HG02840 (cell line): Measurements from ENCODE around the gene GPAT2.
"Not testable (repeated sequence)": the region's sequence is repeated elsewhere in the genome, so short reads cannot be mapped to it uniquely, and the experiment has no call there.

Experiments used
- ATAC-seq: cut with Tn5 transposase; IDR thresholded peaks from one replicate; pipeline ENCODE4 v1.9.1; 2021; ENCODE audit warnings: mild to moderate bottlenecking, moderate library complexity, moderate number of reproducible peaks; ENCODE audit not compliant: unreplicated experiment, low FRiP score

The GPAT2 gene

DNA sequence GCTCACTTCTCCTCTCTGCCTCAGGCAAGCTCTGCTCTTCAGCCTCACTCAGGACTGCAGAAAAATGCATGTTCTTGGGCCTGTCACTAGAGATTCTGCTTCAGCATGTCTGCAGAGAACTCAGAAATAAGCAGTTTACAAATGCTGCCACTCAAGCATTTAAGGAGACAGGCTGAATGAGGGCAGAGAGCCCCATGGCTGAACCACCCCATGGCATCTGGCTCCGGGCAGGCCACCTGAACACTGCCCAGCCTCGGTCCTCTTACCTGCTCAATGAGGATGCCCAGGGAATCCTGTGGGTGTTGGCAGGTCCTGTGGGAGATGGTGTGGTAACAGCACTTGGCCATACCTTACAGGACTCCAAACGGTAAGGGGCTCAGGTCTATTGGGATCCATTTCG lies 31.2 kb upstream of the GPAT2 start:
- ATAC-seq = not testable (repeated sequence)

DNA sequence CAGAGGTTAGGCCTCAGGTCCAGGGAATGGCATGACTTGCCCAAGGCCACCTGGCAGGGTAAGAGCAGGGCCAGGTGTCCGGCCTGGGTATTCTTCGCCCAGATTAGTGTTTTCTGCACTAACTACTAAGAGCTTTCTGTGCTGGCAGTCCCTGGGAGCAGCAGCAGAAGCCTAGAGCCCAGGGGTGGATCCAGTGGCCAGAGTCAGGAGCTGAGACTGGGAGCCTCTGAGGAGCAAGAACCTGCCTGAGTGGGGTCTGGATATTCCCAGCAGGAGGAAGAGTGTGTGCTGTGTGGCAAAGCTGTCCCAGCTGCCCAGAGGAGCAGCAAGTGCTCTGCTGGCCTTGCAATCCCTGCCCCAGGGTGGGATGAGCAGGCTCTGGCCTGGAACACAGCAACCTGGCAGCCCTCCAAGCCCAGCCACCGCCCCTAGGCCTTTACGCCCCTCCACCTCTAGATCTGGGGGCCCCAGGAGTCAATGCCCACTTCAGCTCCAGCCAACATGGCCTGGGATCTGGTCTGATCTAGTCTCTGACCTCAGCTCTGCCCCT lies 30.7 kb upstream of the GPAT2 start:
- ATAC-seq = no peak

DNA sequence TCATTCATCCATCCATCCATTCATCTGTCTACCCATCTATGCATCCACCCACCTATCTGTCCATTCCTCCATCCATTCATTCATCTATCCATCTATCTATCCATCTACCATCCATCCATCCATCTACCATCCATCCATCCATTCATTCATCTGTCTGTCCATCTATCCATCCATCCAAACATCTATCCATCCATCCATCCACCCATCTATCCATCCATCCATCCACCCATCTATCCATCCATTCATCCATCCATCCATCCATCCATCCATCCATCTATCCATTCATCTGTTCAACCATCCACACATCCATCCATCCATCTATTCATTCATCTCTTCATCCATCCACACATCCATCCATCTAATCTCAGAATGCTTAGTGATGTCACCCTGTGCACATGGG lies 30.0 kb upstream of the GPAT2 start:
- ATAC-seq = not testable (repeated sequence)

DNA sequence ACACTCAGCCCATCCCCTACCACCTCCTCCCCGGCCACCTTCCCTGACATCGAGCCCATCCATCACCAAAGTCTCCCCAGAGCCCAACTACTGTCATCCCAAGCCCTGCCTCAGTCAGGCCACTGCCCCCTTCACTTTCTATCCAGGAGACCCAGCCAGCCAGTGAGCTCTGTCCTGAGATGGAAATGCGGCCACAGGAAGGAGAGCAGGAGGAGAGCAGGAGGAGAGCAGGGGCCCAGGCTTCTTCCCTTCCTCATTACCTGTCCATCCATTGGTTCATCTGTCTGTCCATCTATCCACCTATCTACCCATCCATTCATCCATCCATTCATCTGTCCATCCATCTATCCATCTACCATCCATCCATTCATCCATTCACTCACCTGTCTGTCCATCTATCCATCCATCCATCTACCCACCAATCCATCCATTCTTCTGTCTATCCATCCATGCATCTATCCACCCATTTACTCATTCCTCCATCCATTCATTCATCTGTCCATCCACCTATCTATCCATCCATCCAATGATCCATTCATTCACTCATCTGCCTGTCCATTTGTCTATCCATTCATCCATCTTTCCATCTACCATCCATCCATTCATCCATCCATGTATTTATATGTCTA lies 29.4 kb upstream of the GPAT2 start:
- ATAC-seq = not testable (repeated sequence)

DNA sequence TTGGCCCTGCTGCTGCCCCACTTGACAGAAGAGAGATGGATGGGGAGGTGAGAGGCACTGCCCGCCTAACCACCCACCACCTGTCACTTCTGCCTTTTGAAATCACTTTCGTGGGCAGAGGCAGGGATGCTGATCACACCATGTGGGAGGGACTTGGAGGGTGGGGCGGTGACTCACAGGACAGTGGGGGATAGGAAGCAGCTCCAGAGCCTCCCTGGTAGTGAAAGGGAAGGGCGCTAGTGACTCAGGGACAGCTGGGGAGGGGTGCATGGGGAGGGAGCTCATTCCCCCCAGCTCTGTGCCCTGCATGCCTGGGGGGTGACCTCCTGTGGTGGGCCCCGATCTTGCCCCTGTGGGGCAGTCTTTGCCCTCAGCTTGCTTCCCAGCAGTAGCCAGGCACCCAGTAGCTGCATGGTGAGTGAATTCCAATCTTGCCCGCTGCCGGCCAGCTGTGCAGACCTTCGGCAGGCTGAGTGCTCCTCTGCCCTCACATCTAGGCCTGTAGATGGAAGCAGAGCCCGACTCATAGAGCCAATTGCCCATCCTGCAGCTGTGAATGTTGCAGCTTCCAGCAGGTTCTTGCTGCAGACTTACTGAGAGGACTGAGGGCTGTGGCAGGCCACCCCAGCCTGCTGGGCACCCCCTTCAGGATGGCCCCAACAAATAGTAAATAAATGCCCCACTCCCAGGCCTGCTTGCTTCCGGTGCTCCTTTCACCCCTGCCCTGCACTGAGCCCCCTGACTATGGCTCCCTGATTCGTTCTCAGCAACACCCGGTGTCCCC lies 28.6 kb upstream of the GPAT2 start:
- not testable (repeated sequence) for ATAC-seq

DNA sequence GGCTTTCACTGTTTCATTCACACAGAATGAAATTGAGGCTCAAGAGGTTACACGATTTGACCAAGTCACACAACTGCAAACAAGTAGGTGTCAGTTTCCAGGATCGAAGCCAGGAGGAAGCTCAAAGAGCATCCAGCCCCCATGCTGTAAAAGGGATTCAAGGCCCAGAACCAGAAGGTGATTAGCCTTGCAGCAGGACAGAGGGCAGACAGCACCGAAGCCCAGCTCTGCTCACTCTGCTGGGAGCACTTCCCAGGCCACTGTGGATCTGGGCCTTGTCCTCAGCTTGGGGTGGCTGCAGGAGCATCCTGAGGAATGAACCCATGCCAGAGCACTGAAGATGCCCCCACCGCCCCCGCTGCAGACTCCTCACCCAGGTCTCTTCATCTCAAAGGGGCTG lies 27.8 kb upstream of the GPAT2 start:
- ATAC-seq = not testable (repeated sequence)

DNA sequence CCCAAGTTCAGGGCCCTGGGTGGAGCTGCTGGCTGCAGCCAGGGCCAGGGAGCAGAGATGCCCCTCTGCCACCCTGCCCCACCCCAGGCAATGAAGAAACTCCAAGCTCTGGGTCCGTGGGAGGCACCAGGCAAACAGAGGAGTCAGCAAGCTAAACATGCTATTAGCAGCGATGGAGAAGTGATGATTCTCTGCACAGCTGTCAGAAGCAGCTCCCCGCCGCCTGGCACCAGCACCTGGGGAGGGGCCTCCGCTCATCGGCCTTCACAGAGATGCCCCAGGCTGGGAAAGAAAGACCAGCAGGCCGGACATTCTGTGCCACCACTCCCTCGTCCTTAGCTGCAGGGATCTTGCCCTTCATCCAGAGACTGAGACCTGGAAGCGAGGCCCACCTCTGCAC lies 27.2 kb upstream of the GPAT2 start:
- not testable (repeated sequence) for ATAC-seq

DNA sequence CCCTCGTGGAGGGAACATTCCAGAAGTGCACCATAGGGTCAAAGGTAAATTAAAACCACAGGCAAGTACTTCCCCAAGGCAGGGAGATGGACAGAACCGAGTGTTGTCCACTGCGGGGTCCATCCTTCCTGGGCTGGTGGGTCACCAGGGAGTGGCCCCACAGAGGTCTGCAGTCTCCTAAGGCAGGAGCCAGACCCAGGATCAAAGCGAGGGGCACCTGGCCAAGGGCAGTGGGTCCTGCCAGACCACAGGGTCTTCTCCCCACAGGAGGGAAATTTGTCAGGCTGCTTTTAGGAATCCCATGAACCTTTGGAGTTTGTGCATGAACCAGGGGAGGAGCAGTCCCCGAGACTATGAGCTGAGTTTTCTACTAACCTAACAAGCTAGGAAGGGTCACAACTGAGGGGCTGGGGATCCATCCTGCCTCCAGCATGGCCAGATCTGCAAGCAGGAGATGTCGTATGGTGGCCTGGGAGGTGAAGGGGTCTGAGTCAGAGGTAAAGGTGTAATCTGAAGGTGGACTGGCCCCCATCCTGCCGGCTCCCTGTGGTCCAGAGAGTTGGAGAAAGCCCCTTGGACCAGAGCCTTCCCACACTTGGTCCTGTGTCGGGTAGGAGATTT lies 26.6 kb upstream of the GPAT2 start:
- not testable (repeated sequence) for ATAC-seq

DNA sequence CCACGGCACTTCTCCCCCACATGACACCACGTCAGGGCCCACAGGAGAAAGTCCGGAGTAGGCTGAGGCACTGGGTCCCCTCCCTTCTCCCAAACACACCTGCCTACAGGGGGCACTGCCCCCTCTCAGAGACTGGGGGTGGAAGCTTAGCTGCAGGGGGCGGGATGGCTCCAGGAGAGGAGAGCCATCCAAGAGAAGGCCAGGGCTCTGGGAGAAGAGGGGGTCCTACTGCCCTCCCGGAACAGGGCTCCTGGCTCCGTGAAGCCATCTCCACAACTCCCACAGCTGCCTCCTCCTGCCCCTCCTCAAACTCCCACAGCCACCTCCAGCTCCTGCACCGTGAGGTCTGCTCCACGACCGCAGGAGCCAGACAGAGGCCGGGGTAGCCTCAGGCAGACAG lies 25.6 kb upstream of the GPAT2 start:
- ATAC-seq = not testable (repeated sequence)

DNA sequence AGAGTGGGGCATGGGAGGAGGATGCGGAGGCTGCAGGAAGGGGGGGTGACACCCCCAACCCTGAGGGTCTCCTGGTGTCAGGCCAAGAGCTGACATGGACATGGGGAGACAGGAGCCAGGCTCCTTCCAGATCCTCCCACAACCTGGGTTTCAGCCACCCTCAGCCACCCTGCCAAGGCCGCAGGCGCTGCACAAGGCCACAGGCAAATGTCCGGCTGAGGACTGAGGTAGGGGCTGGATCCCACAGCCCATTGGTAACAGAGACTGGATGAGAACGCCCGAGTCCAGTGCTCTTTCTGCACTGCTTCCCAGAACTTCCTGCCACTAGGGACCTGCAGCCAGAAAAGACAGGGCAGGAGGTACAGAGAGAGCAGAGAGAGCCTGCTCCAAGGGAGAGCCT lies 24.7 kb upstream of the GPAT2 start:
- not testable (repeated sequence) for ATAC-seq

DNA sequence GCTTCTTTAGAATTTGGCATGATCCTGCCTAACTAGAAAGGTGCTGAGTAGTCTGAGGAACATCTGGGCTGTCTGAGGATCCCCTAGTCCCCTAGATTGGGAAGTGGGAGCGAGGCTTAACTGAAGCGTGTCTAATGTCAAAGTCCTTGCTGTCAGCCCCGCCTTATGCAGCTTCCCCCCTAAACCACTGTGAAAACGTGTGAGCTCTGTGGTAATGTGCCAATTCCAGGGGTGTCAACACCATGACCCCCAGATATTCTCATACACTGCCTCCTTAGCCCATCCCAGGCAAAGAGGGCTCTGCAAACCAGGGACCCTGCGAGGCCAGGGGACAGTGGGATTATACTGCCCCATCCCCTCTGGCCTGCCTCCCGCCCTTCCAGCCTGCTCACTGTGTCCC lies 21.1 kb upstream of the GPAT2 start:
- not testable (repeated sequence) for ATAC-seq

DNA sequence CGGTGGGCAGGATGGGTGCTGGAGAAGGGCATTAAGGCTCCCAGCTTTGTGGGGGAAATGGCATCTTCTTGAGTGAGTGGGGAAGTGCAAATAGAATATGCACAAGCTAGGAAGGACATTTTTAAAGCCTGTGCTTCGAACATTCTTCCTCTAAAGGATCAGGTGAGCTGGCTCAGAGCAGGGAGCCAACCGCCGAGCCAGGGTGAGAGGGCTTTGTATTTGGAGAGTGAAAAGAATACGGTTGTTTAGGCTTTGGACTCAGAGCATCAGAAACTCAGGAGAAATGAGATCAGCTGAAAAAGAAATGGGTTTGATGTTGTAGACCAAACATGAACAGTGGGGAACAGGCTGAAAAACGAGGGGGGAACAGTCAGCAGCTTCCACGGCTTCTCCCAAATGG lies 19.8 kb upstream of the GPAT2 start:
- ATAC-seq = not testable (repeated sequence)

DNA sequence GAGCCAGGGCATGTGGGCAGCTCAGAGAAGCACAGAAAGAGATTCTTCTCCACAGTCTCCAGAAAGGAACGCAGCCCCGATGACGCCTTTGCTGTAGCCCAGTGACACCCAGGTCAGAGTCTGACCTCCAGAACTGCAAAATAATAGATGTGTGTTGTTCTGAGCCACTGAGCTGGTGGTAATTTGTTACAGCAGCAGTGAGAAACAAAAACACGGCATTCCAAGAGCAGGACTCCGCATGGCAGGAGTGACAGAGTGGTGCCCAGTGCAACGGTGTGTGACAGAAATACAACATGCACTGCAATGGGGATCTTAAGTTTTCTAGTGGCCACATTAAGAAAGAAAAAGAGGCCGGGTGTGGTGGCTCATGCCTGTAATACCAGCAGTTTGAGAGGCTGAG lies 18.7 kb upstream of the GPAT2 start:
- not testable (repeated sequence) for ATAC-seq

DNA sequence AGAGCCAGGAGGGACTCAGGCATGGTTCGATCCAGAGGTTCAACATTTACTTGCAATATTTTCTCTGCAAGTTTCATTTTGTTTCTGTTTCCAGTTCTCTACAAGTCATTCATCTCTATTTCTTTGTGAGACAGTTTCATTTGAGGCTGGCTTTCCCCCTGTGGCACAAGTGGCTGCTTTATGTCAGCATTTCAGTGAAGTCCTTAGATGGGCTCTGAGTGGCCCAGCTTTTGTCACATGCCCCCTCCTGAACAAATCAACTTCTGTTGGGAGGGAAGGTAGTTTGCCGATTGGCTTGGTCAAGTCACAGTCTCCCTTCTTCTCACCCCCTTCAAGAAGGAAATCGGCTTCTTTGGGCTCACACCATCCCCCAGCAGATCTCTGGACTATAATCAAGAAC lies 17.9 kb upstream of the GPAT2 start:
- ATAC-seq = not testable (repeated sequence)

DNA sequence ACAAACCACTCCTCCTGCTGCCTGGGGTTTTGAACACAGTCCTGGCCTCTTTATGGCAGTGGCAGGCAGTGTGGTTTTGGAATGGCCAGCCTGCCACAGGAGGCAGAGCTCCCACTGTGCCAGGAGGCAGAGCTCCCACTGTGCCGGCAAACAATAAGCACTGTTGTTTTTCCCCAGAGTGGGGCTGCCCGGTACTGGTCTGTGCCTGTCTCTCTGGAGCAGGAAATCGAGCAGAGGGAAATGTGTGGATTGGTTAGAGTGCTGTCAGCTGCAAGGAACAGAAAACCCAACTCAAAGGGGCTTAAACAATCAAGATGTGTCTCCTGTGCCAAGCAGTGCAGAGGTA lies 15.2 kb upstream of the GPAT2 start:
- ATAC-seq = not testable (repeated sequence)

DNA sequence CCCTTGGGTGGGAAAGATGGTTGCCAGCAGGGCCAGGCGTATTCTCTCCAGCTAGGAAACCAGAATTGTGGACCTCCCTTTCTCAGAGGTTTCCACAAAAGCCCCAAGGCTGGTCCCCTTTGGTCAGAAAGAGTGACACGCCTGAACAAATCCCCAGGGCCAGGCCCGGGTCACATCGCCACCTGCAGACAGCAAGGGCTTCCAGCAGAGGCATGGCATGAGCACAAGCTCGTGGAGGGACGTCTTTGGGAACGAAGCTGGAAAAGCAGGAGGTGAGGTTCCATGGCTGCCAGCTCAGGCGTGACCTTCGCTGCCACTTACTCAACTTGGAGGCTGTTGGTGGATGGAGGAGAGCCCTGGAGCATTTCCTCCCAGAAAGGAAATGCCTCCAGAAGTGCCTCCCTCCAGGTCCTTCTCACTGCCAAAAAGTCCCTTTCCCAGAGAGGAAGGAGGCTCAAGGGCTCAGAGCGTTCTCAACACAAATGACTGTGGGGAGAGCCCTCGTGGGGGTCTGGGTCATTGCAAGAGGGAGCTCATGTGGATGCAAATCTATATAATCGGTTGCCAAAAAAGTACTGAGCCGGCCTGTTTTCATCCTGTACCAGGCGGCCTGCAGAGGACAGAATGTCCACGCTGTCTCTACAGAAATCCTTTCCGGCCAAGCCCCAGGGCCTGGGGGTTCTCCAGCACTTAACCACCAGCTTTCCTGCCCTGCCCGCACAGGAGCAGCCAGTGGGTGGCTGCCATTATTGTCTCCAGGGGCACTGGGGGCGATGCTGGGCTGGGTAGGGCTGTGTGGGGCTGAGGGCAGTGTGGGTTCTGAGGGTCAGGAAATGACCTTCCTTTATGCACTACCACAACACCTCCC lies 14.6 kb upstream of the GPAT2 start:
- not testable (repeated sequence) for ATAC-seq

DNA sequence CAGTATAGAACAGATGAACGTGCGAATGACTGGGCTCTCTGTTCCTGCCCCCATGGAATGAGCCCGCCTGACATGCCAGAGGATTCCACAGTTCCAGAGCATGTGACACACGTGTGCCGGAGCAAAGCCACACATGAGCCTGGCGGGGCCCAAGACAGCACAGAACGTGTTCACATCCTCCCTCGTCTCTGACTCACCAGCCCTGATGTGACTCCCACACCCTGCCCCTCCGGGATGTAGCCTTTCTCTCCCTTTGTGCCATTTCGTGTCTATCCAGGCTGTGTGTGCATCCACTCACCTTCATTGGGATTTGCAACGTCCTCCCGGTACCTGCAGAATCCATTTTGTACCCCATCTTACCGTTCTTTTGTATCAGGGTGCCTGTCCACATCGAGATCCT lies 838 bp upstream of the GPAT2 start:
- ATAC-seq = not testable (repeated sequence)

DNA sequence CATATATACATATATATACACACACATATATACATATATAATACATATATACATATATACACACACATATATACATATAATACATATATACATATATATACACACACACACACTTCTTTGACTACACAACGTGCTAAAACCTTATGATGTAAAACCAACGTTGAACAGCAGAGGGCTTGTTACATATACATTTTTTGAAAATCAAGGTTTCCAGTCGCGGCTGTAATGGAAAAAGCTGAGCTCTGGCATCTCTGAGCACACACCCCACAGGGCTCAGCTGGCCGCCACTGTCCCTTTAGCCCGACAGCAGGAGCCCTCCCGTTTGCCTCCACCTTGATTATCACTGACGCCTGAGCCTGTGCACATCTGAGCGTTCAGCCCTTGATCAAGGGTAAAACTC lies 719 bp downstream of the GPAT2 start:
- not testable (repeated sequence) for ATAC-seq

DNA sequence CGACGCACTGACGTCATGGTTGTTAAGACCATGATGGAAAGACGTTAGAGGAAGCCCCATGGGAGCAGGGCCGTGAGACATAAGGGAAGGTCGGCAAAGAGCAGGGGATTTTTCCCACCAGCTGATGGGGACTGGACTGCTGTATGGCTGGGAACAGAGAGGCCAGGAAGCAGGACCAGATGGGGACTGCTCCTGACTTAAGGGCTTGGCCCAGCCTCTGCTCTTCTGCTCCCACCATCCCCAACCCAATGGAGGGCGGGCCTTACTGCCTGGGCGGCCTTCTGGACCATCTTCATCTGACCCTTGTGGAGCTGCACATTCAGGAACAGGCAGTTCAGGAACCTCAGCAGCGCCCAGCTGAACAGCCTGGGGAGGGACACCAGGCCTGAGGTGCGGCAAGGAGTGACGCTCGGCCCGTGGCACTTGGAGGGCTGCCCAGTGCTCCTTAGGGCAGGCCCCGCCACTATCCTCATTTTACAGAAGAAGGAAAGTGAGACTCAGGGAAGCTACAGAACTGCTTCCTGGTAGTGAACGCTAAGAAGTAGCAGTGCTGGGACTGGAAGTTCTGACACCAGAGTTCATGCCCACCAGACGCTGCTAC lies 6.9 kb downstream of the GPAT2 start:
- not testable (repeated sequence) for ATAC-seq

DNA sequence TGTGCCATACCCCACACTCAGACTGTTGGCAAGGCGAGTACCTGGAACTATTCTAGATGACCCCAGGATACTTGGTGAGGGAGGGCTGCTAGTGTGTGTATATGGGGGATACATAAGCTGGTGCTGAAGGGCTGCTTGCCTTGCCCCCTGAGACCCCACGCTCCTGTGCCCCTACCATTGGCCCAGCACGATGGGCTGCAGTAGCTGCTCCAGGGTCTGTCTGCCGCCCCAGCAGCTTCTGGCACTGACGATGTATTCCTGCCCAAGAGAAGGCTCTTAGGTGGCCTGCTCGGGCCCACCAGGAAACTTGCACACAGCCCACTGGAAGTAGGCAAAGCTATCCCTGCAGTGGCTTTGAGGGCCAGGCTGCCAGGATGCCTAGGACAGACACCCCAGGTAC lies 9.0 kb downstream of the GPAT2 start:
- not testable (repeated sequence) for ATAC-seq
